Stimulated activated naive CD4-positive, alpha-beta T cell (primary cell): Measurements from ENCODE around the gene TMEM132C.
"Not testable (repeated sequence)": the region's sequence is repeated elsewhere in the genome, so short reads cannot be mapped to it uniquely, and the experiment has no call there.

Experiments used
- DNase-seq, 6 experiments: peaks; one replicate each; lab custom pipeline; 2025; lab: John Stamatoyannopoulos, UW

The TMEM132C gene

DNA sequence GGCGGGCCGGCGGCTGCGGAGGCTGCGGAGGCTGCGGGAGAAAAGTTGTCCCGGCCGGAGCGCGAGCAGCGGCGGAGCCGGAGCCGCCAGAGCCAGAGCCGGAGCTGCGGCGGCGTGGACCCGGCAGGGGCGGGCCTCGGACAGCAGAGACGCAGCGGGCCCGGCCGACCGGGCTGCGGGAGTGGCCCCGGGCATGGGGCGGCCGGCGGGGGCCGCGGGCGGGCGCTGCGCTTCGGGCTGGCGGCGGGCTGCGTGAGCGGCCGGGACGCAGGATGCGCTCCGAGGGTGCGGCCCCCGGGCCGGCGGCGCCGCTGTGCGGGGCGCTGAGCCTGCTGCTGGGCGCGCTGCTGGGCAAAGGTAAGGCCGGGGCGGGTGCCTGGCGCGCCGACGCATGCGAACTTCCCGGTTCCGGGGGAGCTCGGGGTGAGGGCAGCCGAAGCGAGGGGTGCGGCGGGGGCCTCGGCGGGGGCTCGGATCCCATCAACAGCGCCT lies at the start of gene TMEM132C:
TSS of gene TMEM132C (plus strand) at position 40 of the 492 bp plus-strand sequence. CDS start at position 273, 233 bp downstream.
- no peak for DNase-seq

- DNase-seq, result no peak
Measured at GRCh38 chr12:128224226-128224625, 42.7 kb upstream of the TMEM132C start.

DNA sequence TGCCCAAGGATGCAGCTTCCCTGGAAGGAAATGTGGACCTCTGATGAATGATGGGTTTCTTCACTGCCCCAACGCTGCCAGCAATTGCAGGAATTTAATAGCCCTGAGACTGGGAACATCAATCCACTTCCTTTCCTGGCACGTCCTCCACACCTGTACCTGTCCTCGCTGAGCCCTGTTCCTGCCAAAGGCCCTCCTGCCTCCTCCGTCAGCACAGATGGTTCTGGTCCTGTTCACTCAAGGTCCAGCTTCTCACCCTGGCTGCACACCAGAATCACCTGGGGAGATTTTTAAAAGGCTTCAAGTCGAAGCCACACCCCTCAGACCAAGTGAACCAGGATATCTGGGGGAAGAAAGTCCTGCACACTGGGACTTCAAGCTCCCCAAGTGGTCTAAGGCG lies 38.4 kb upstream of the TMEM132C start:
- DNase-seq, result no peak

GRCh38 chr12:128235635-128236417 lies 31.1 kb upstream of the TMEM132C start:
- no peak for DNase-seq

DNA sequence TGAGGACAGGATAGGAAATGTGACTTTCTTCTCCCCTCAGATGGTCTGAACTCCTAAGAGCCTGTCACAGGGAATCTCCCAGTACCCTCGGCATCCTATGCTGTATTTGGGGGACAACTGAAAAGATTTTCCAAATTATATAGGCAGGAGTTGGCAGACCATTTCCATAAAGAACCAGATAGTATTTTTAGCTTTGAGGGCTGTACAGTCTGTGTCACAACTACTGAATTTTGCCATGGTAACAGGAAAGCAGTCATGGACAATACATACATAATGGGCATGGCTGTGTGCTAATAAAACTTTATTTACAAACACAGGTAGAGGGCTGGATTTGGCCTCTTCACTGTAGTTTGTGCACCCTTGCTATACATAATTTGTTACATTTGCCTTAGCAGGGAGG lies 30.4 kb upstream of the TMEM132C start:
- no peak for DNase-seq

DNA sequence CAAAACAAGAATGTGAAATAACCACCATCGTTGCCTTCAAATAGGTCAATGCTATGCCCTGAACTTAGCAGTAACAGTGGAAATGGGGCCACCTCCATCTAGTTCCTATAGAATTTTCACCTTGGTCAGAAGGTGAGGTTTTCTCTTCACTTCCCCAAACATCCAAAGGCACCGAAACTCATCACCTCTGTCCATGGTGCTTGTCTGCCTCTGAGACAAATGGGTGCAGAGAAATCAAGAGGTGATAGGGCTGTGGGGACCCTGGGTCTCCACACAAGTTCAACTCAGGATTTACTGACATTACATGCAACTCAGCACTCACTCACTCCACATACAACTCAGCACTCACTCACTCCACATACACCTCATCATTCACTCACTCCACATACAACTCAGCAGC lies 26.2 kb upstream of the TMEM132C start:
- DNase-seq, result no peak

DNA sequence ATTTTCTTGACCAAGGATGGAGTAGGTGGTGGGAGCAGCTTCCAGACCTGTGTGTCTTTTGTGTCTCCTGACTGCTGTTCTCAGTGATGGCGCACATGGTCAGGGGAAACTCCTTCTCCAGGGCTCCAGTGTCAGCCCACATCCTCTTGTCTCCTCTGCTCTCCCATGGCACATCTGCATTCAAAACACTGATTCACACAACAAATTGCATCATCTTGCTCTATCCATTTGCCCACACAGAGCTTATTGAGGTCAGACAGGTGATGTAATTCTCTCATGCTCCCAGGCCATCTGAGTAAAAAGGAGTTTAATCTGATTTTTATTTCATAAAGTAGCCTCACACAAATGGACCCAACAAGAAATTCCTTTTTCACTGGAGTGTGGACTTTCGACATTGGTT lies 21.8 kb upstream of the TMEM132C start:
- no peak for DNase-seq

GRCh38 chr12:128245905-128246304 lies 21.1 kb upstream of the TMEM132C start:
- DNase-seq, result no peak

DNA sequence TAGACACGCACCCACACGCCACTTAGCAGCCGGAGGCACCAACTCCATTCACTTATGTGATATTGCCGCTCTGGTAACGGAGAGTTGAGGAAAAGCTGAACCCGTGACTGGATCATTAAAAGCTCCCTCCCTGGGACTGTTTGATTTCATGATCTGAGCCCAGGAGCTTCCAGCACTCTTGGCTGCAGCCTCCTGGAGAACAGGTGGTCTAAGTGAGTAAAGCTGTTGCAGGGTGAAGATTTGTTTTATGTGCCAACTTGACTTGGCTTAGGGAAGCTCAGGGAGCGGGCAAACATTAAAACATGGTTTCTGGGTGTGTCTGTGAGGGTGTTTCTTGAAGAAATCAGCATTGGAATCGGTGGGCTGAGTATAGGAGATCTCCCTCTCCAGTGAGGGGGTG lies 16.9 kb upstream of the TMEM132C start:
- DNase-seq, result no peak

GRCh38 chr12:128253829-128254228 lies 13.1 kb upstream of the TMEM132C start:
- not testable (repeated sequence) for DNase-seq

DNA sequence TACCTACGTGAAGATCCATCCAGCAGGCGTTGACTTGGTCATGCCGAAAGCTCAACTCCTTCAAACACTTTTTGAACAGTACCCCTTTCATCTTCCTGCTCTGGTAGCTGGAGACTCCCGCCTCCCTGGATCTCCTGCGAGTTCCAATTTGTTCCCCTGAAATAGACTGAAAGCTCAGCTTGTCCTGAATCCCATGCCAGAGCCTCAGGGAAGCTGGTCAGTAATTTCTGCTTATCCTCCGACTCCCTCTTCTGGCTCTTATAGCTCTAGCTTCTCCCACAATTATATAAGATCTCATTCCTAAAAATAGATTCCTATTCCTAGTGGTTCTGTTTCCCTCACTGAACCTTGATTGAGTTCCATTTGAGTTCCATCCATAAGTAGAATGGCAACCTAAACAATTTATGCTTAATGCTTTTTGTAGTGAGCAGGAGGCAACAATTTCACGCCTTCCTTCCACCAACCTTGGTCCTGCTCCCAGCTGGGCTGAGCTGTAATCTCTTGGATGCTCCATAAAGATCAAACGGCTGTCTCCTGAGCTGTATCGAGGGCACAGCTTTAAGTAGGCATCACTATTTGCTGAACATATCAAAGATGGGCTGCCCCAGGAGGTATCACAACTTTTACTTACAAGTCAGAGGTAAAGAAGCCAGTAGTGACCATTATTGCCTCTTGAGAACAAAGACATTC lies 8.0 kb upstream of the TMEM132C start:
- no peak for DNase-seq

DNA sequence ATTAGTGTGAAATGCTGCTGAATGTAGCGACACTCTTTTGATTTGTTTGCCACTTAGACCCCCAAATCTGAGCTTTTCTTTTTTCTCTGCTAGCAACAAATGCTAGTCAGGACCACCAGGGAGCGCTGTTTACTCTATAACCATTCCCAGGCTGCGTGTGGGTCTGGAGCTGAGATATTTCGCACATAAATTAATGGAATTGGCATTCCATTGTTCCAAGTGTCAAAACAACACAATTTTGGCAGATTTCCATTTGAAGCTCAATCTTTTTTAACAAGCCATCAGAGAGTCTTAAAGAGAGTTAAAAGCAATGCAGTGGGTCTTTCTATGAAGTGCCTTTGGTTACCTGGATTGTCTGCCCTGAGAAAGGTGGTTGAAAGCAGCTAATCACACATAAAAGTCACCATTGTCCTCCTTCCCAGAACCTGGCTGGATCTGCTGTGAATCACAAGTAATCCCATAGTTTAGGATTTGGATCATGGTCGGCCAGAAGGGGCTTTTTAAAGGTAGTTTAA lies 7.4 kb upstream of the TMEM132C start:
- DNase-seq, result no peak

DNA sequence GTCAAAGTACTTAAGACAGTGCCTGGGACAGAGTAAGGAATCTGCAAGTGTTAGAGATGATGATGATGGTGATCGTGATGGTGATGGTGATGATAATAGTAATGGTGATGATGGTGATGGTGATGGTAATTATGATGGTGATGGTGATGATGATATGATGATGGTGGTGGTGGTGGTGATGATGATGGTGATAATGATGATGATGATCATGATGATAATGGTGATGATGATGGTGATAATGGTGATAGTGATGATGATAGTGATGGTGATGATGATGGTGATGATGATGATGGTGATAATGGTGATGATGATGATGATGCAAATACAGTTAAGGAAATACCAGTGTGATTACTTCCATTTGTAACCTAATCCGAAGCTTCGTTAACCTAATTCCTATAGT lies 5.2 kb upstream of the TMEM132C start:
- DNase-seq, result no peak

- no peak for DNase-seq
Measured at GRCh38 chr12:128265566-128265965, 1.4 kb upstream of the TMEM132C start.

DNA sequence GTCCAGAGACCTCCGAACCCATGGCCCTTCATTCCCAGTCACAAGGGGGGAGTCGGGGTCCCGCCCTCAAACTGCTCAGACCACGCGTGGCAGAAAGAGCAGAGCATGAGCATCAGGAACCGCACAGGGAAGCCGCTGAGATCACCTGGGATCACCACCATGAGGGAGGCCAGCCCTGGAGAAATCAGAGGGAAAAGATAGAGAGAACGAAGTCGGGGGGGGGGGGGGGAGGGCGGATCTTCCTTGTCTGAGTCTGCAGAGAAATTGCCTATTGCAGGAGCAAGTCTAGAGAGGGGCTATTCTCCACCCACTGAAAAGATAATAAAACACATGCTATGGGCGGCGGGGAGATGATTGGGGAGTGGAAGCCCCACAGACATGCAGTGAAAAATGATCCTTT lies 884 bp upstream of the TMEM132C start:
- DNase-seq, result no peak

DNA sequence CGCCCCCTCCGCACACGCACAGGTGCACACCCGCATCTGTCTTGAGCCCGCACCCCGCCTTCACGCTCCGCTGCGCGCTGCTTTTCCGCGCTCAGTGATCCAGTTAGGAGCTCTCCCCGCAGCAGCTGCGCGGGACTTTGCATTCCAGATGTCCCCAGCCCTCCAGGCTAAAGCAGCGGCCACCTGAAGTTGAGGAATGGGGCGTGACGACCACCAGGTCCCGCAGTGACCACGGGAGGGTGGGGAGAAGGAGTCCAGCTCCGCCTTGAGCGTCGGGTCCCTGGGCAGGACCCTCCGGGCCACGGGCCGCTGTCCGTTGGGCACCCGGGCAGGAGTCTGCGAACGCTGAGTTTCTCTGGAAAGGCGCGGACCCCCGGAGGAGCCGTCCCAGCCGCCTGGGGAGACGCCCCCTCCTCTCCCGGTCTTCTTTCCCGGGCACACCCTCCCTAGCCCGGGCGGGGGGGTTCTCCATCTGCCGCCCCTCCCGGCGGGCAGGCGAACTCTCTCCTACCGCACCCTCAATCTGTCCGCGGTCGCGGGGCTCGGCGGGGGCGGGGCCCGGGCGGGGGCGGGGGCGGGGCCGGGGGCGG lies 334 bp upstream of the TMEM132C start:
- no peak for DNase-seq

- no peak for DNase-seq
Measured at GRCh38 chr12:128267651-128268378, 845 bp downstream of the TMEM132C start.

DNA sequence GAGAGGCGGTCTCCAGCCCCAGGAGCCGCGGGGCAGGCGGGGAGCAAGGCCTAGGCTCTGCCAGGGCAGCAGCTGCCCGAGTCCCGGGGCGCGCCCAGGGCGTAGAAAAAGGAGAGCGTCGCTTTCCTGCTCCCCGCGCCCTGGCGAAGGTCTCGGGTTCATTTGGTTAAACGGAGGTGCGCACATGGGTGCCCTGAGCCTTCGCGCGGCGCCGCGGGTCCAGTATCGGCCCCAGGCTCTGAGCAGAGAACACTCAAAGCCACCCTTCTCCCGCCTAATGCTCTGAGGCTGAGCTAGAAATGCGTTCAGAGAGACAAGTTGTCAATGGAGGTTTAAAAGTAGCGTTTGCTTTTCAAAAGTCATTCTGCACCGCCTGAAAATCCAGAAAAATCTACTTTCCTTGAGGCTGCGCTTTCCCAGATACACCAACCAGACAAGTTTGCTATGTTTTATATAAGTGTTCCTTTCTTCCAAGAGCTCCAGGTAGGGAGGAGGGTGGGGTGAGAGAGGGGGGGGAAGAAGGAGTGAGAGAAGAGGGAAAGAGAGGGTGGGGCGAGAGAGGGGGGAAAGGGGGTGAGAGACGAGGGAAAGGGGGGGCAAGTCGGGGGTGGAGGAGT lies 1.5 kb downstream of the TMEM132C start:
- DNase-seq, result no peak

- no peak for DNase-seq
Measured at GRCh38 chr12:128269181-128269591, 2.2 kb downstream of the TMEM132C start.

DNA sequence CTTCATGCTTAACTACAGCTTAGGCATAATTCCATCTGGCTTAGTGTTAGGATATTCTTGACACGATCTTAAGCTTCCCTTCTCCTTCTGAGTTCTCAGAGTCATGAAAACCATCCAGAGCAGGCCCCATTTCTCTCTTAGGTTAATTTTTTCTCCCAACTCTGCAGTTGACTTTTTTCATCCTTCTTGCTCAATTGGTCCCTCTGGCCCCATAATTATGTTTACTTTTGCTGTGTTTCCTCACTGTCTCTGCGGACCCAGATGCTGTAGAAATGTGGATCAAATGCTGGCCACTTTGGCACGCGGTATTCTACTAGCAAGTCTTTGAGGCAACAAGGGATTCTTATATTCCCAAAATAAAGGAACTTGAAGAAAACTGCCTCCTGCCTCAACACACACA lies 9.5 kb downstream of the TMEM132C start:
- no peak for DNase-seq

DNA sequence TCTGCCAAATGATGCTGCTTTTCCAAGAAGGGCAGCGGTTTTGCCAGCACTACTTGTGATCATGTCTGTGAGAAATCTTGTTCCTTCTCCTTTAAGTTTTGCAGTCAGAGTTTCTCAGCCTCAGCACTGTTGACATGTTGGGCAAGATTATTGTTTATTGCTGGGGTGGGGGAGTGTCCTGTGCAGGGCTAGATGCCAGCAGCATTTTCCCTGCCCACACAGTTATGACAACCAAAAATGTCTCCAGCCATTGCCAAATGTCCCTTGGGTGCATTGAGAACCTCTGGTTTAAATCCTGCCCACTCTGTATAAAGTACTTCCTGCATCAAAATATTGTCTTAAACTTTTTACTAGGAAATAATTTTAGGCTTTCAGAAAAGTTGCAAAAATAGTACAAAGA lies 20.0 kb downstream of the TMEM132C start:
- DNase-seq, result no peak

GRCh38 chr12:128288357-128288756 lies 21.4 kb downstream of the TMEM132C start:
- no peak for DNase-seq
